DOHH2 (cell line): Measurements from ENCODE around the gene TEKT5.
A peak's percentile ranks its signal among the peaks of the same experiment; 100 is the strongest.

Experiments
- H3F3A ChIP-seq: fragments of 200-600 bp; sonication (generic), shearing (Covaris generic); 2 replicates; pipeline ENCODE4 v1.6.0; 2016; ENCODE audit warnings: antibody characterized with exemption, mild to moderate bottlenecking; ENCODE audit not compliant: control insufficient read depth, insufficient read depth
- H3K27ac ChIP-seq: fragments of 200-600 bp; sonication (generic); 2 replicates; pipeline ENCODE4 v1.5.1; 2014; ENCODE audit warnings: low read depth, mild to moderate bottlenecking, low read length, moderate library complexity
- H3K27me3 ChIP-seq: fragments of 200-600 bp; sonication (generic); 2 replicates; pipeline ENCODE4 v1.6.1; 2014; ENCODE audit warnings: mild to moderate bottlenecking, low read length, mixed read lengths; ENCODE audit not compliant: control insufficient read depth
- H3K36me3 ChIP-seq: fragments of 200-600 bp; sonication (generic); 2 replicates; pipeline ENCODE4 v1.6.1; 2014; ENCODE audit warnings: mild to moderate bottlenecking, low read length, moderate library complexity, mixed read lengths; ENCODE audit not compliant: control insufficient read depth
- H3K4me1 ChIP-seq: fragments of 200-600 bp; sonication (generic); 2 replicates; pipeline ENCODE4 v1.6.1; 2014; ENCODE audit warnings: mild to moderate bottlenecking, low read length, mixed read lengths; ENCODE audit not compliant: control insufficient read depth
- H3K4me2 ChIP-seq: fragments of 200-600 bp; sonication (generic); 2 replicates; pipeline ENCODE4 v1.6.0; 2014; ENCODE audit warnings: mild to moderate bottlenecking, low read length, moderate library complexity
- H3K4me3 ChIP-seq: fragments of 200-600 bp; sonication (generic); 2 replicates; pipeline ENCODE4 v1.5.1; 2014; ENCODE audit warnings: mild to moderate bottlenecking, low read length, mixed read lengths
- H3K79me2 ChIP-seq: fragments of 200-600 bp; sonication (generic); 2 replicates; pipeline ENCODE4 v1.6.1; 2014; ENCODE audit warnings: mild to moderate bottlenecking, low read length, mixed read lengths; ENCODE audit not compliant: control insufficient read depth
- H3K9me2 ChIP-seq: fragments of 200-600 bp; sonication (generic); replicated peaks from 2 replicates; pipeline ENCODE4 v1.6.1; 2014; ENCODE audit warnings: mild to moderate bottlenecking, low read length, mixed read lengths; ENCODE audit not compliant: control insufficient read depth
- H3K9me3 ChIP-seq: fragments of 200-600 bp; sonication (generic); 2 replicates; pipeline ENCODE4 v1.6.1; 2014; ENCODE audit warnings: antibody characterized with exemption, low read length, mixed read lengths; ENCODE audit not compliant: control insufficient read depth, insufficient read depth
- H4K20me1 ChIP-seq: fragments of 200-600 bp; sonication (generic); 2 replicates; pipeline ENCODE4 v1.6.0; 2014; ENCODE audit warnings: low read depth, mild to moderate bottlenecking, antibody characterized with exemption, low read length, moderate library complexity; ENCODE audit not compliant: control insufficient read depth, insufficient read depth
- EZH2phosphoT487 ChIP-seq: fragments of 200-600 bp; sonication (generic); IDR thresholded peaks from 2 replicates; pipeline ENCODE4 v1.6.1; 2017; ENCODE audit warnings: borderline replicate concordance, mild to moderate bottlenecking, antibody characterized with exemption, low read length, moderate library complexity, mixed read lengths
- TF ChIP-seq, protein P1 (sequence below): fragments of 200-600 bp; sonication (generic); IDR thresholded peaks from one replicate; pipeline ENCODE4 v1.5.1; 2014; ENCODE audit warnings: antibody characterized with exemption, mild to moderate bottlenecking, low read depth, low read length; ENCODE audit not compliant: poor library complexity, severe bottlenecking

Gene TEKT5

DNA sequence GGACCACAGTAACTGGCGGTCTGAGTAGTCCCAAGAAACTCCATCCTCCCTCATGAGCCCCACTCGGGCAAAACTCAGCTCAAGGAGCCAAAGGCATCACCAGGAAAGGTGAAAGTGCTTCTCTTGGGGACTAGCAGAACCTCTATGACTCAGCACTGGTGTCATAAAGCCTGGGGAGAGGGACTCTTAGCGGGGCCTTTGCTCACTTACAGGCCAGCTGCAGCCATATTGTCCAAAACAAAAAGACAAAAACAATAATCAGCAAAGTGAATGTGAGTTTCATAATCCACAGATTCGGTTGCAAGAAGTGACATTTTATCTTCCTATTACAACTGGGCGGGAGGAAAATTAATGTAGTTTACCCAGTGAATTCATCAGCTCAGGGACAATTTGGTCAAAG lies at the start of gene TEKT5:
Gene TEKT5 (minus strand): TSS at position 101 of the 400 bp plus-strand sequence. CDS start 57 bp downstream, at position 44.
- TF ChIP-seq, protein P1, sequence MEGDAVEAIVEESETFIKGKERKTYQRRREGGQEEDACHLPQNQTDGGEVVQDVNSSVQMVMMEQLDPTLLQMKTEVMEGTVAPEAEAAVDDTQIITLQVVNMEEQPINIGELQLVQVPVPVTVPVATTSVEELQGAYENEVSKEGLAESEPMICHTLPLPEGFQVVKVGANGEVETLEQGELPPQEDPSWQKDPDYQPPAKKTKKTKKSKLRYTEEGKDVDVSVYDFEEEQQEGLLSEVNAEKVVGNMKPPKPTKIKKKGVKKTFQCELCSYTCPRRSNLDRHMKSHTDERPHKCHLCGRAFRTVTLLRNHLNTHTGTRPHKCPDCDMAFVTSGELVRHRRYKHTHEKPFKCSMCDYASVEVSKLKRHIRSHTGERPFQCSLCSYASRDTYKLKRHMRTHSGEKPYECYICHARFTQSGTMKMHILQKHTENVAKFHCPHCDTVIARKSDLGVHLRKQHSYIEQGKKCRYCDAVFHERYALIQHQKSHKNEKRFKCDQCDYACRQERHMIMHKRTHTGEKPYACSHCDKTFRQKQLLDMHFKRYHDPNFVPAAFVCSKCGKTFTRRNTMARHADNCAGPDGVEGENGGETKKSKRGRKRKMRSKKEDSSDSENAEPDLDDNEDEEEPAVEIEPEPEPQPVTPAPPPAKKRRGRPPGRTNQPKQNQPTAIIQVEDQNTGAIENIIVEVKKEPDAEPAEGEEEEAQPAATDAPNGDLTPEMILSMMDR = no peak
- Histone ChIP-seq H3K27ac (no peak within 1 kb of the TSS), H3F3A (no peaks in the 10 kb centered on the region), H4K20me1 (no peaks in the 10 kb centered on the region), H3K4me1 (peaks cover 16% of the 10 kb centered on the region), H3K4me3 (no peak within 1 kb of the TSS), H3K79me2 (no peaks in the 10 kb centered on the region), H3K36me3 (no peaks in the 10 kb centered on the region), H3K9me3 (no peaks in the 10 kb centered on the region), H3K9me2 (no peaks in the 10 kb centered on the region), H3K27me3 (no peaks in the 10 kb centered on the region), H3K4me2 (no peak within 1 kb of the TSS)

DNA sequence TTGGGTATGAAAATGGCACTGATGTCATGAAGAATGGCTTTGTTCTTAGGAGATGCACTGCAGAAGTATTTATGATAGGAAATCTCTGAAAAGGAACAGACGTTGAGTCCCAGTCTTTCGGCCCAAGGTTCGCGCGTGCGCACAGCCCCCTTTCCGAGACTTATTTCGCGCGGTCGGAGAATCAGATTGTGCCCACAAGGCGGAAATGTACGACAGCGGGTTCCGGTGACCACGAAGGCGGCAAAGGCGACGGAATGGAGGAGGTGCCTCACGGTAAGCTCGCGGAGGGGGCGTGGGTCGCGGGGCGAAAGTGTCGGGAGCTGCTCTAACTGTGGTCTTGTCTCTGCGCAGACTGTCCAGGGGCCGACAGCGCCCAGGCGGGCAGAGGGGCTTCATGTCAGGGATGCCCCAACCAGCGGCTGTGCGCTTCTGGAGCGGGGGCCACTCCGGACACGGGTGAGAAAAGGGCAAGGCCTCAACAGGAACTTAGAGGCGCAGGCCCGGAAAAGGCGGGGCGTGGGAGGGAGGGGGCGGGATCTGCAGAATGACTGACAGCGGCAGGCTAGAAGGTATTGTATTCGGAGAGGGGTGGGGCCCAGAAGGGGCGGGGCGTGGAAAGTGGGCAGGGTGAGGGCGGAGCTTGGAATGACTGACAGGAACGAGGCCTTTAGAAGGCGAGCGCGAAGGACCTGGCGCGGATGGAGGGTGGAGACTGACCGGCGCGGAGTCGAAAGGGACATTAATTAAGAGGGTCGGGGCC lies 49.1 kb upstream of the TEKT5 start, which contains the start of gene NUBP1:
Gene NUBP1 (plus strand): TSS at position 233 of the 760 bp plus-strand sequence. CDS start 22 bp downstream, at position 255.
- H3K27me3 ChIP-seq = no peaks in the 10 kb centered on the region
- no peak for TF ChIP-seq EZH2phosphoT487
- TF ChIP-seq, protein P1 = no peak
- peaks cover 47% of the 10 kb centered on the region for H3K4me1 ChIP-seq
- H4K20me1 ChIP-seq = no peaks in the 10 kb centered on the region
- H3F3A ChIP-seq = peaks cover 2% of the 10 kb centered on the region; the same call in 1 of the 2 replicates
- H3K27ac ChIP-seq = peak within 1 kb of the TSS; percentile 75
- peaks cover 22% of the 10 kb centered on the region for H3K79me2 ChIP-seq
- no peaks in the 10 kb centered on the region for H3K9me2 ChIP-seq
- H3K4me2 ChIP-seq = peak within 1 kb of the TSS; percentile 94
- no peaks in the 10 kb centered on the region for H3K9me3 ChIP-seq
- H3K36me3 ChIP-seq = peaks cover 35% of the 10 kb centered on the region
- peak within 1 kb of the TSS; percentile 91 for H3K4me3 ChIP-seq

DNA sequence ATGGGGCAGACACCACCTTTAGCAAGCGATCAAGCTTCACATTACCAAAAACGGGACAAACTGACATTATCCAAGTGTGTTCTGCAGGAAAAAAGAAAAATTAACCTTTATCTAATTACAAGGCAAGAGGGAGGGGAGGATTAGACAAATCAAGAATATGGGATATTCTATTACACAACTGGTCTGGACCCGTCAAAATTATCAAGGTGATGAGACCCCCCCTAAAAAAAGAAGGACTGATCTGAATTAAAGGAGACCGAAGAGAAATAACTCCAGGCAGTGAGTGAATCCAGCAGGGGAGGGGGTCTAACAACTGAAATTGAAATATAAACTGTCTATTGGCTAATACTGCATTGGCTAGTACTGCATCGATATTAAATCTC lies 48.5 kb upstream of the TEKT5 start:
- TF ChIP-seq, protein P1 = no peak
- no peak for TF ChIP-seq EZH2phosphoT487

More for the DNA sequence above, 48.5 kb upstream of the TEKT5 start:
- Histone ChIP-seq H3K27me3 (no peaks in the 10 kb centered on the region), H3F3A (peaks cover 5% of the 10 kb centered on the region), H4K20me1 (no peaks in the 10 kb centered on the region), H3K9me3 (no peaks in the 10 kb centered on the region), H3K4me2 (peak overlapping the region; percentile 94), H3K9me2 (no peaks in the 10 kb centered on the region), H3K36me3 (peaks cover 29% of the 10 kb centered on the region), H3K27ac (peak overlapping the region; percentile 75), H3K4me3 (peak overlapping the region; percentile 91), H3K79me2 (peaks cover 22% of the 10 kb centered on the region), H3K4me1 (peaks cover 52% of the 10 kb centered on the region)
